ENCODE data around the gene SARM1. TPM values are rescaled to one million over a fixed set of nuclear protein-coding genes. Genes with fewer than 3 reads are reported as not detected.

SARM1 gene
- total RNA-seq, 1 experiment from 2014 or later = 5.1 TPM

- Mint-ChIP-seq H3K36me3 (ENCODE audit: insufficient read depth in 1 of 3, low read depth in 3 of 3) (peaks cover 0 to 13% (median 5%) of the 10 kb centered on the region in 3 experiments; a peak in 2 of 7 replicates), H3K27me3 (ENCODE audit: low read depth) (peaks cover 77% of the 10 kb centered on the region), H3K4me3 (peak overlapping the region in 1 of 2 experiments; percentile 60; a peak in 1 of 5 replicates), H3K27ac (no peak overlapping the region), H3K4me1 (peaks cover 52% of the 10 kb centered on the region in 2 experiments), H3K9me3 (no peaks in the 10 kb centered on the region)
- no peaks in the 10 kb centered on the region for H3K79me1 ChIP-seq (ENCODE audit: insufficient read depth, low read depth, low read length, poor library complexity, severe bottlenecking)
- no peaks in the 10 kb centered on the region for H4K20me1 ChIP-seq (ENCODE audit: control insufficient read depth, insufficient read depth, insufficient read length)
- no peak overlapping the region for H3K9ac ChIP-seq (ENCODE audit: extremely low read depth, insufficient read length, low read length)
- H3K23me2 ChIP-seq (ENCODE audit: insufficient read length, low read depth, low read length, poor library complexity, severe bottlenecking) = peaks cover 9% of the 10 kb centered on the region
- H3K23ac ChIP-seq (ENCODE audit: insufficient read length, low read depth, low read length) = no peak overlapping the region
- H3K9me3 ChIP-seq (ENCODE audit: control insufficient read depth, low read depth, low read length) = no peaks in the 10 kb centered on the region
- no peak overlapping the region for H3K4ac ChIP-seq (ENCODE audit: low read depth, low read length)
- no peak overlapping the region for H2BK12ac ChIP-seq (ENCODE audit: insufficient read length, low read depth, low read length)
- H2AK5ac ChIP-seq (ENCODE audit: insufficient read length, low read length) = no peak overlapping the region
- H2BK5ac ChIP-seq (ENCODE audit: insufficient read length, low read length) = no peak overlapping the region
- WGBS (ENCODE audit: extremely low coverage, insufficient read length, low lambda C conversion rate) = no CpG with 5 or more reads among the region's 6 CpGs
- no peaks in the 10 kb centered on the region; the same call in 1 of the 2 replicates for H3K27me3 ChIP-seq (ENCODE audit: insufficient read depth, low read length)
- no peak overlapping the region for H2BK120ac ChIP-seq (ENCODE audit: low read depth, low read length, poor library complexity, severe bottlenecking)
- no peak overlapping the region for H4K8ac ChIP-seq (replicated peaks; ENCODE audit: insufficient read length, low read depth, low read length)
- H3K56ac ChIP-seq (ENCODE audit: insufficient read length, low read depth, low read length) = no peak overlapping the region
- H3T11ph ChIP-seq (ENCODE audit: low read length) = no peak overlapping the region
- H3K79me2 ChIP-seq (ENCODE audit: insufficient read depth, low read length) = no peaks in the 10 kb centered on the region
- no peak overlapping the region for H3K27ac ChIP-seq (ENCODE audit: insufficient read length, low read depth, low read length)
- H2BK15ac ChIP-seq (ENCODE audit: low read depth, low read length) = no peak overlapping the region
- peaks cover 10% of the 10 kb centered on the region; the same call in 1 of the 2 replicates for H3K4me1 ChIP-seq (ENCODE audit: insufficient read depth, low read length)
- DNase-seq = no peak
- no peak overlapping the region for H4K5ac ChIP-seq (ENCODE audit: insufficient read length, low read depth, low read length)
- no peak for TF ChIP-seq CTCF (conservative IDR thresholded peaks at IDR 0.05)
- H4K91ac ChIP-seq (ENCODE audit: insufficient read length, low read depth, low read length) = no peak overlapping the region
- H2AFZ ChIP-seq (ENCODE audit: low read length) = no peak overlapping the region
- H3K18ac ChIP-seq (ENCODE audit: insufficient read length, low read depth, low read length) = no peak overlapping the region
- no peak overlapping the region for H3K4me2 ChIP-seq (ENCODE audit: insufficient read depth, insufficient read length, low read length)
- H3K14ac ChIP-seq (ENCODE audit: insufficient read depth, low read length) = no peak overlapping the region
- no peak overlapping the region for H2BK20ac ChIP-seq (ENCODE audit: low read depth, low read length, poor library complexity, severe bottlenecking)
Observed at GRCh38 chr17:28402844-28403243, 31.4 kb downstream of the SARM1 start.

All from H9 (cell line).